HFFc6 (cell line): ENCODE results near the gene PHKA2. TPM values are rescaled to one million over a fixed set of nuclear protein-coding genes. Genes with fewer than 3 reads are reported as not detected.
"Not testable (repeated sequence)": the region's sequence is repeated elsewhere in the genome, so short reads cannot be mapped to it uniquely, and the experiment has no call there.

Source experiments
- DNase-seq: peaks from one replicate; pipeline ENCODE4 v3.0.0-alpha.2; 2018
- H3K27ac Mint-ChIP-seq: 2 replicates; pipeline ENCODE4 v1.8.0; 2020; ENCODE audit warnings: mild to moderate bottlenecking, mixed read lengths
- H3K27me3 Mint-ChIP-seq: 2 replicates; pipeline ENCODE4 v1.8.0; 2021; ENCODE audit warnings: mild to moderate bottlenecking, moderate library complexity, mixed read lengths; ENCODE audit not compliant: insufficient read depth
- H3K36me3 Mint-ChIP-seq: 2 replicates; pipeline ENCODE4 v1.8.0; 2021; ENCODE audit warnings: low read depth, mixed read lengths
- H3K4me1 Mint-ChIP-seq: 2 replicates; pipeline ENCODE4 v1.8.0; 2020; ENCODE audit warnings: low read depth, mixed read lengths
- H3K4me3 Mint-ChIP-seq: 2 replicates; pipeline ENCODE4 v1.8.0; 2020; ENCODE audit warnings: mild to moderate bottlenecking, moderate library complexity, mixed read lengths
- H3K9me3 Mint-ChIP-seq: 2 replicates; pipeline ENCODE4 v1.8.0; 2020; ENCODE audit warnings: mild to moderate bottlenecking, mixed read lengths
- total RNA-seq, 6 experiments: library from RNA; stranded (reverse); fragmentation: NEBNext Ultra II Directional; extraction: Animal tissue kit (Norgen Biotek cat#: 25700); gene quantifications; 2 replicates in 1 of 6; 3 replicates in 5 of 6; pipeline ENCODE4 v1.2.3, GENCODE V29; 2021
- TF ChIP-seq, protein P1 (sequence below): fragments of 200-600 bp; sonication (generic); IDR thresholded peaks from 2 replicates; pipeline ENCODE4 v1.5.0; 2021; ENCODE audit warnings: antibody characterized with exemption, mild to moderate bottlenecking

PHKA2 gene
- total RNA-seq, 6 experiments from 2014 or later, result 12.2 to 18.2 (median 16.9) TPM

DNA sequence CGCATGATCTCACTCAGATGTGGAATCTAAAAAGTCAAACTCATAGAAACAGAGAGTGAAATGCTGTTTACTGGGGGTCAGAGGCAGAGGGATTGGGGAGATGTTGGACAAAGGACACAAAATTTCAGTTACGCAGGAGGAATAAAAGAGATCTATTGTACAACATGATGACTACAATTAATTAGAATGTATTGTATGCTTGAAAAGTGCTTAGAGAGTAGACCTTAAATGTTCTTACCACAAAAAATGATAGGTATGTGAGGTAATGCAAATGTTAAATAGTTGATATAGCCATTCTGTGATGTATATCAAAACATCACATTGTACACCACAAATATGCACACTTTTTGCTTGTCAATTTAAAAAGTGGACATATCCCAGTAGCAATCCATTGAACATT lies 36.1 kb upstream of the PHKA2 start:
- Mint-ChIP-seq H3K27me3 (no peaks in the 10 kb centered on the region), H3K36me3 (no peaks in the 10 kb centered on the region), H3K4me1 (peaks cover 11% of the 10 kb centered on the region), H3K27ac (no peak overlapping the region), H3K4me3 (no peak overlapping the region), H3K9me3 (no peaks in the 10 kb centered on the region)
- TF ChIP-seq, protein P1, sequence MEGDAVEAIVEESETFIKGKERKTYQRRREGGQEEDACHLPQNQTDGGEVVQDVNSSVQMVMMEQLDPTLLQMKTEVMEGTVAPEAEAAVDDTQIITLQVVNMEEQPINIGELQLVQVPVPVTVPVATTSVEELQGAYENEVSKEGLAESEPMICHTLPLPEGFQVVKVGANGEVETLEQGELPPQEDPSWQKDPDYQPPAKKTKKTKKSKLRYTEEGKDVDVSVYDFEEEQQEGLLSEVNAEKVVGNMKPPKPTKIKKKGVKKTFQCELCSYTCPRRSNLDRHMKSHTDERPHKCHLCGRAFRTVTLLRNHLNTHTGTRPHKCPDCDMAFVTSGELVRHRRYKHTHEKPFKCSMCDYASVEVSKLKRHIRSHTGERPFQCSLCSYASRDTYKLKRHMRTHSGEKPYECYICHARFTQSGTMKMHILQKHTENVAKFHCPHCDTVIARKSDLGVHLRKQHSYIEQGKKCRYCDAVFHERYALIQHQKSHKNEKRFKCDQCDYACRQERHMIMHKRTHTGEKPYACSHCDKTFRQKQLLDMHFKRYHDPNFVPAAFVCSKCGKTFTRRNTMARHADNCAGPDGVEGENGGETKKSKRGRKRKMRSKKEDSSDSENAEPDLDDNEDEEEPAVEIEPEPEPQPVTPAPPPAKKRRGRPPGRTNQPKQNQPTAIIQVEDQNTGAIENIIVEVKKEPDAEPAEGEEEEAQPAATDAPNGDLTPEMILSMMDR, result no peak
- DNase-seq, result no peak

DNA sequence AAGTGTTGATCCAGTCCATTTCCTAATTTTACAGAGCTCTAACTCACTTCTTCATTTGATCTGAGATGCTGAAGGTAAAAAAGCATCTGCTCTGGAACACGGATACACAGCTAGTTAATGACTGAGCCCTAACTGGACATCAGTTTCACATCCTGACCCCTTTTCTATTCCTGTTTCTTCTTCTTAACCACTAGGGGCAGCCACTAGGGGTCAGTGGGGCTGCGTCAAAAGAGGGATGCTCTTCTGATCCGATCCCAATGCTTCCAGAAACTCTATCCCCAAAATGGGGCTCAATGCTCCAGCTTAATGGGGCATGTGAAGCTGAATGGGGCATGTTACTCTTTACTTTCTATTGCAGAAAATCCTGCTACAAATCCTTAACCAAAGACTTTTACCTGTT lies 33.4 kb upstream of the PHKA2 start:
- Mint-ChIP-seq H3K27me3 (no peaks in the 10 kb centered on the region), H3K4me3 (no peak overlapping the region), H3K27ac (no peak overlapping the region), H3K9me3 (no peaks in the 10 kb centered on the region), H3K4me1 (peaks cover 11% of the 10 kb centered on the region), H3K36me3 (no peaks in the 10 kb centered on the region)
- TF ChIP-seq, protein P1, result peak; percentile 75
- no peak for DNase-seq

DNA sequence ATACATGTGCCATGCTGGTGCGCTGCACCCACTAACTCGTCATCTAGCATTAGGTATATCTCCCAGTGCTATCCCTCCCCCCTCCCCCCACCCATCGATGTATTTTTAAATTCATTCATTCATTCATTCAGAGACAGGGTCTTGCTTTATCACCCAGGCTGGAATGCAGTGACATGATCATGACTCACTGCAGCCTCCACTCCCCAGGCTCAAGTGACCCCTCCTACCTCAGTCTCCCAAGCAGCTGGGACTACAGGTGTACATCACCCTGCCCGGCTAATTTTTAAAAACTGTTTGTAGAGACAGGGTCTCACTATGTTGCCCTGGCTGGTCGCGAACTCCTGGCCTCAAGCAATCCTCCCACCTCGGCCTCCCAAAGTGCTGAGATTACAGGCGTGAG lies 32.7 kb upstream of the PHKA2 start:
- H3K9me3 Mint-ChIP-seq, H3K4me3 Mint-ChIP-seq, DNase-seq, H3K36me3 Mint-ChIP-seq, H3K27ac Mint-ChIP-seq, H3K27me3 Mint-ChIP-seq: not testable (repeated sequence)
- peaks cover 11% of the 10 kb centered on the region for H3K4me1 Mint-ChIP-seq

DNA sequence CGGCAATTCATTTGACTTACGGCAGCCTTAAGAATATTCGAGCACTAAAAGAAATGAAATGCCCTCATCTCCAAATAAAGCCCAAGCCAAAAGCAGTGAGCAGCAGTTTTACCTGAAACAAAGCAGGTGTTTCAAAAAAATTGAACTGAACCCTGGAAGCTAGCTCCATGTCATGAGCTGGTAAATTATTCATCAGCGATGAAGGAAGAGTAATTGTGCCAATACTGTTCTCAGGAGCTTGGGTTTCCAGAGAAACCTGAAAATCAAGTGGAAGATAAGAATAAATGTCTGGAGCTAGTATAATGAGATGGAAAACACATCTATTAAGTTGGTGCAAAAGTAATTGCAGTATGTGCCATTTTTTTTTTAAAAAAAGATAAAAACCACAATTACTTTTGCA lies 24.0 kb upstream of the PHKA2 start:
- DNase-seq, result no peak
- Mint-ChIP-seq H3K27me3 (no peaks in the 10 kb centered on the region), H3K4me3 (no peak overlapping the region), H3K36me3 (no peaks in the 10 kb centered on the region), H3K27ac (no peak overlapping the region), H3K4me1 (peaks cover 16% of the 10 kb centered on the region), H3K9me3 (no peaks in the 10 kb centered on the region)
- TF ChIP-seq, protein P1, result no peak

DNA sequence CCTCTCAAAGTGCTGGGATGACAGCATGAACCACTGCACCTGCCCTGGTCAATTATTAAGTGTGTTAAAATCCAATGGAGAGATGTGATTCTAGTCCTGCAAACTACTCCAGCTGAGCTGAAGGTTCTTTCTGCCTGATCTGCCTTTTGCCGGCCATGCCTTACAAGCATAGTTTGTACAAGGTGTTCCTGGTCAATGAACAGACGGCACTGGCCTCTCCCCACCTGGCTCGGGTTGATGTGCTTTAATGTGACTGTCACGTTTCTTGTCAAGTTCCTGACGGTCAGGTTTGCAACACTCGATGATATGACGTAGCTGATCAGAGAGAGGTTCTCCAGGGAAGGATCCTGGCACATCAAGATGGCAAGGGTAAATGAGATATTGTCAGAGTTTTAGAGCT lies 23.1 kb upstream of the PHKA2 start:
- TF ChIP-seq, protein P1, result no peak
- no peaks in the 10 kb centered on the region for H3K9me3 Mint-ChIP-seq
- no peak overlapping the region for H3K4me3 Mint-ChIP-seq
- H3K27ac Mint-ChIP-seq, result no peak overlapping the region
- no peak for DNase-seq
- no peaks in the 10 kb centered on the region for H3K36me3 Mint-ChIP-seq
- H3K27me3 Mint-ChIP-seq, result no peaks in the 10 kb centered on the region
- peaks cover 16% of the 10 kb centered on the region for H3K4me1 Mint-ChIP-seq

DNA sequence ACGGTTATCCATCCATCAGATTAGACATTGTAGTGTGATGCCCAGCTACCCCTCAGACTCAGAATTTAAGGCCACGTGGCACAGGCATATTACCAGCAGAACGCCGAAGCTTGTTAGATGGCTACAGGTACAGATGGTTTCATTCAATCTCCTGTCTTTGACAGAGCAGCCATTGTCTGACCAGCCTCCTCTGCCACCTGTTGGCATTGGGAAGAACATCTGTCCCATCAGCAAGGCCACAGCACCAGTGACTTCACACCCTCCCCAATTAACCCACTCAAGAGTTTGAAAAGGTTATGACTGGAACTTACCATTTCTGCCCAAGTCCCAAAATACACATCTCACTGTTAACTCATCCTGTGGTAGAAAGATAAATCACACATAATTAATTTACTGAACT lies 22.0 kb upstream of the PHKA2 start:
- DNase-seq, result no peak
- no peak overlapping the region for H3K27ac Mint-ChIP-seq
- H3K36me3 Mint-ChIP-seq, result no peaks in the 10 kb centered on the region
- H3K9me3 Mint-ChIP-seq, result no peaks in the 10 kb centered on the region
- H3K4me1 Mint-ChIP-seq, result peaks cover 16% of the 10 kb centered on the region
- H3K27me3 Mint-ChIP-seq, result no peaks in the 10 kb centered on the region
- H3K4me3 Mint-ChIP-seq, result no peak overlapping the region
- TF ChIP-seq, protein P1, result 0 out of 2 replicates have a peak, but pooled peaks have one; percentile 11
